HEK293T (cell line): ENCODE data around the gene ZNF609.

Experiments
- CTCF ChIA-PET: fragments of 350-600 bp; formaldehyde crosslinking; extraction: SDS; loops from one replicate; lab custom pipeline; 2021; ENCODE audit warnings: antibody characterized with exemption, inconsistent platforms; lab: Yijun Ruan, JAX
- POLR2A ChIA-PET: fragments of 350-600 bp; formaldehyde crosslinking; extraction: SDS; loops from one replicate; lab custom pipeline; 2020; ENCODE audit warnings: antibody characterized with exemption, inconsistent platforms; lab: Yijun Ruan, JAX
- DNase-seq: peaks from one replicate; pipeline ENCODE4 v3.0.0; 2012; ENCODE audit warnings: mixed read lengths; ENCODE audit errors: extremely low spot score
- ARNT ChIP-seq: fragments of 450-650 bp; IDR thresholded peaks from 2 replicates; pipeline ENCODE4 v1.6.1; 2017; ENCODE audit warnings: mild to moderate bottlenecking
- BHLHE40 ChIP-seq: fragments of 450-650 bp; IDR thresholded peaks from 2 replicates; pipeline ENCODE4 v1.6.1; 2016; ENCODE audit warnings: mild to moderate bottlenecking, moderate library complexity, borderline replicate concordance
- CTBP1 ChIP-seq: fragments of 450-650 bp; IDR thresholded peaks from 2 replicates; pipeline ENCODE4 v1.6.1; 2016; ENCODE audit warnings: borderline replicate concordance
- ELF4 ChIP-seq: fragments of 450-650 bp; IDR thresholded peaks from 2 replicates; pipeline ENCODE4 v1.6.1; 2017; ENCODE audit warnings: antibody characterized with exemption
- FOXA1 ChIP-seq: fragments of 450-650 bp; IDR thresholded peaks from 2 replicates; pipeline ENCODE4 v1.6.1; 2016; ENCODE audit warnings: mild to moderate bottlenecking
- FOXK2 ChIP-seq: fragments of 450-650 bp; IDR thresholded peaks from 2 replicates; pipeline ENCODE4 v1.6.1; 2016; ENCODE audit warnings: mild to moderate bottlenecking
- FOXM1 ChIP-seq: fragments of 450-650 bp; IDR thresholded peaks from 2 replicates; pipeline ENCODE4 v1.6.1; 2017; ENCODE audit warnings: mild to moderate bottlenecking, borderline replicate concordance
- HDGF ChIP-seq: fragments of 450-650 bp; IDR thresholded peaks from 2 replicates; pipeline ENCODE4 v1.6.1; 2017; ENCODE audit warnings: antibody characterized with exemption, borderline replicate concordance
- L3MBTL2 ChIP-seq: fragments of 450-650 bp; conservative IDR thresholded peaks from 2 replicates; pipeline ENCODE4 v1.6.1; 2016; ENCODE audit warnings: mild to moderate bottlenecking
- LEF1 ChIP-seq: fragments of 450-650 bp; IDR thresholded peaks from 2 replicates; pipeline ENCODE4 v1.6.1; 2017; ENCODE audit warnings: mild to moderate bottlenecking, borderline replicate concordance
- NFRKB ChIP-seq: fragments of 450-650 bp; IDR thresholded peaks from 2 replicates; pipeline ENCODE4 v1.6.1; 2016; ENCODE audit warnings: mild to moderate bottlenecking, moderate library complexity
- PKNOX1 ChIP-seq: fragments of 450-650 bp; IDR thresholded peaks from 2 replicates; pipeline ENCODE4 v1.6.1; 2016
- SP1 ChIP-seq: fragments of 450-650 bp; IDR thresholded peaks from 2 replicates; pipeline ENCODE4 v1.6.1; 2017
- SUZ12 ChIP-seq: fragments of 450-650 bp; IDR thresholded peaks from 2 replicates; pipeline ENCODE4 v1.6.1; 2016; ENCODE audit warnings: mild to moderate bottlenecking
- TARDBP ChIP-seq: fragments of 450-650 bp; IDR thresholded peaks from 2 replicates; pipeline ENCODE4 v1.6.1; 2016
- ZNF384 ChIP-seq: fragments of 450-650 bp; IDR thresholded peaks from 2 replicates; pipeline ENCODE4 v1.6.1; 2016

The ZNF609 gene

GRCh38 chr15:64706011-64706911 is 245.9 kb downstream of the ZNF609 start:
- POLR2A ChIA-PET = no interaction called here
- CTCF ChIA-PET = interaction anchor here (0.6 kb wide), 1 partner anchor 14 kb away, joined by 4 read pairs; no protein-coding TSS in a partner anchor
- no peak for TF ChIP-seq ELF4
- DNase-seq = no peak

- TF ChIP-seq BHLHE40 (no peak), PKNOX1 (no peak), TARDBP (no peak), CTBP1 (no peak), SP1 (no peak), FOXK2 (no peak), ZNF384 (no peak), NFRKB (no peak), L3MBTL2 (no peak)
- POLR2A ChIA-PET = no interaction called here
- no peak for DNase-seq
- CTCF ChIA-PET = no interaction called here
These were observed 250.5 kb downstream of the ZNF609 start for GRCh38 chr15:64710676-64711428.

GRCh38 chr15:64712353-64712752 is 252.0 kb downstream of the ZNF609 start:
- CTCF ChIA-PET = interaction anchor here (1.5 kb wide), 1 partner anchor 16 kb away, joined by 3 read pairs; no protein-coding TSS in a partner anchor
- POLR2A ChIA-PET = no interaction called here
- no peak for DNase-seq
- TF ChIP-seq FOXA1 = no peak
- TF ChIP-seq LEF1 = no peak
- TF ChIP-seq HDGF = no peak
- no peak for TF ChIP-seq PKNOX1
- TF ChIP-seq BHLHE40 = no peak
- TF ChIP-seq CTBP1 = no peak
- TF ChIP-seq NFRKB = no peak
- no peak for TF ChIP-seq FOXK2
- TF ChIP-seq FOXM1 = no peak

GRCh38 chr15:64713592-64713991 is 253.2 kb downstream of the ZNF609 start:
- CTCF ChIA-PET = no interaction called here
- TF ChIP-seq PKNOX1 (no peak), BHLHE40 (no peak), HDGF (no peak), L3MBTL2 (no peak), LEF1 (no peak), ARNT (no peak), SUZ12 (no peak), ZNF384 (no peak), FOXA1 (no peak), FOXK2 (no peak), CTBP1 (no peak), FOXM1 (no peak), ELF4 (no peak)
- no peak for DNase-seq
- POLR2A ChIA-PET = no interaction called here

- DNase-seq = no peak
- POLR2A ChIA-PET = interaction anchor here (0.8 kb wide), 1 partner anchor 17 kb away, joined by 3 read pairs; no protein-coding TSS in a partner anchor
- no peak for TF ChIP-seq FOXA1
These were observed 256.1 kb downstream of the ZNF609 start for GRCh38 chr15:64716452-64716851.

GRCh38 chr15:64717130-64717529 is 256.8 kb downstream of the ZNF609 start:
- ChIA-PET CTCF (interaction anchor here (1.2 kb wide), 1 partner anchor 11 kb away, joined by 4 read pairs; no protein-coding TSS in a partner anchor), POLR2A (interaction anchor here (0.8 kb wide), 1 partner anchor 17 kb away, joined by 3 read pairs; no protein-coding TSS in a partner anchor)
- no peak for DNase-seq
- no peak for TF ChIP-seq BHLHE40
- TF ChIP-seq ELF4 = no peak
- no peak for TF ChIP-seq TARDBP
- TF ChIP-seq L3MBTL2 = no peak
- no peak for TF ChIP-seq CTBP1
- no peak for TF ChIP-seq PKNOX1
- TF ChIP-seq FOXA1 = no peak
- TF ChIP-seq LEF1 = no peak
- no peak for TF ChIP-seq SP1

More at GRCh38 chr15:64716452-64716851, 256.1 kb downstream of the ZNF609 start:
- CTCF ChIA-PET = interaction anchor here (1.2 kb wide), 1 partner anchor 12 kb away, joined by 4 read pairs; no protein-coding TSS in a partner anchor
